Sigmoid colon (tissue), 4 donors: ENCODE results near the gene BORCS6.

Experiments
- EP300 ChIP-seq, 4 donors: sonication (generic); formaldehyde crosslinking; IDR thresholded peaks; one replicate each; pipeline ENCODE4 v1.6.1; 2017; ENCODE audit warnings: antibody characterized with exemption in 4 of 4
- POLR2A ChIP-seq, 2 donors: fragments of 450-650 bp; IDR thresholded peaks; one replicate each; pipeline ENCODE4 v1.6.1; 2016; ENCODE audit warnings: antibody characterized with exemption in 2 of 2, mild to moderate bottlenecking in 2 of 2, moderate library complexity in 2 of 2
- POLR2AphosphoS5 ChIP-seq, 4 donors: sonication (generic); formaldehyde crosslinking; IDR thresholded peaks; one replicate each; pipeline ENCODE4 v1.6.1; 2017; ENCODE audit warnings: antibody characterized with exemption in 4 of 4
- TF ChIP-seq, protein P1 (sequence below), 4 experiments: fragments of 450-650 bp in 3 of 4; fragments of 200-600 bp in 1 of 4; IDR thresholded peaks; one replicate each; pipeline ENCODE4 v1.5.1; 2016 to 2019; ENCODE audit warnings: antibody characterized with exemption in 4 of 4, mild to moderate bottlenecking in 3 of 4, moderate library complexity in 2 of 4

DNA sequence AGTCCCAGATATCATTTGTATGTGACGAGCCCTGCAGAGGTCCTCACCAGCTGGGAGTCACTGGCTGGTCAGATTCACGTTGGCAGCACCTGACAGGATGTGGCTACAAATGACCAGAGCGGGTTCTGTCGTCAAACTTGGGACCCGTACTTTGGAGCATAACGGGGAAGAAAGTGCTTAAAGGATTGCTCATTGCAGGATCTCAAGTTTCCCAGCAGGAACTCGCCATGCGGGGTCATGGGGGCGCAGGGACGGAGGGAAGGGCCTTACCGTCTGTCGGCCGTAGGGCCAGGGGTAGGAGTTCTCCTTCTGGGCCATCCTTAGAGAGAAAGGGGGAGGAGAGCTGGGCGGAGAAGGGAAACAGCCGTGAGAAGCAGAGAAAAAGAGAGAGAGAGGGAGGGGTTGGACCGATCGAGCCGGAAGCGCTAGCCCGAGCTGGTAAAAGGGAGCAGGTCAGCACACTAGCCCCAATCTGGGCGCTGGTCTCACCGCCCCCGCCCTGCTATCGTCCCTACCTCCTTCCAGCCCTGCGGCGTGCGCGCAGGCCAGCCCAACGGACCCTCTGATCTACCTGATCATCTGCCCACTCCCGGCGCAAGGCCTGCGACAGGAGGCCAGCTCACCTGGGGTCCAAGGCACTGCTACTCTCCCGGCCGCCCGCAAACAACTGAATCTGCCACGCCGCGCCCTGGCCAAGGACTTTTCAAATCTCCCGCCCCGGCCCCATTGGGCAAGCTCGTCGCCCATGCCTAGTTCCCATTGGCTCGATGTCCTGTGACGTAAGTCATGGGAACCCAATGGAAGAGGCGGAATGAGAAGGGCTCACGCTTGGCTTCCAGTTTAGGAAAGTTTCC, 20.2 kb upstream of the BORCS6 start, which contains the start of gene AURKB:
- TF ChIP-seq POLR2AphosphoS5 (IDR thresholded peaks at IDR 0.05) (no peak), EP300 (IDR thresholded peaks at IDR 0.05) (no peak), POLR2A (IDR thresholded peaks at IDR 0.05) (no peak)
- TF ChIP-seq, protein P1, sequence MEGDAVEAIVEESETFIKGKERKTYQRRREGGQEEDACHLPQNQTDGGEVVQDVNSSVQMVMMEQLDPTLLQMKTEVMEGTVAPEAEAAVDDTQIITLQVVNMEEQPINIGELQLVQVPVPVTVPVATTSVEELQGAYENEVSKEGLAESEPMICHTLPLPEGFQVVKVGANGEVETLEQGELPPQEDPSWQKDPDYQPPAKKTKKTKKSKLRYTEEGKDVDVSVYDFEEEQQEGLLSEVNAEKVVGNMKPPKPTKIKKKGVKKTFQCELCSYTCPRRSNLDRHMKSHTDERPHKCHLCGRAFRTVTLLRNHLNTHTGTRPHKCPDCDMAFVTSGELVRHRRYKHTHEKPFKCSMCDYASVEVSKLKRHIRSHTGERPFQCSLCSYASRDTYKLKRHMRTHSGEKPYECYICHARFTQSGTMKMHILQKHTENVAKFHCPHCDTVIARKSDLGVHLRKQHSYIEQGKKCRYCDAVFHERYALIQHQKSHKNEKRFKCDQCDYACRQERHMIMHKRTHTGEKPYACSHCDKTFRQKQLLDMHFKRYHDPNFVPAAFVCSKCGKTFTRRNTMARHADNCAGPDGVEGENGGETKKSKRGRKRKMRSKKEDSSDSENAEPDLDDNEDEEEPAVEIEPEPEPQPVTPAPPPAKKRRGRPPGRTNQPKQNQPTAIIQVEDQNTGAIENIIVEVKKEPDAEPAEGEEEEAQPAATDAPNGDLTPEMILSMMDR (IDR thresholded peaks at IDR 0.05), result no peak
